Pons (tissue), 1 donor: ENCODE data around the gene SLC19A1.
A peak's percentile ranks its signal among the peaks of the same experiment; 100 is the strongest.

ENCODE experiments used
- DNase-seq: peaks from one replicate; pipeline ENCODE4 v3.0.0-alpha.2; 2016; ENCODE audit warnings: low spot score

Gene SLC19A1

GRCh38 chr21:45465611-45466329 lies 76.5 kb downstream of the SLC19A1 start:
- no peak for DNase-seq

- no peak for DNase-seq
Measured at GRCh38 chr21:45465105-45465504, 77.1 kb downstream of the SLC19A1 start.

- DNase-seq: no peak
Measured at GRCh38 chr21:45464309-45464708, 77.9 kb downstream of the SLC19A1 start.

- DNase-seq: no peak
Measured at GRCh38 chr21:45463871-45464270, 78.4 kb downstream of the SLC19A1 start.

- no peak for DNase-seq
Measured at GRCh38 chr21:45461806-45462341, 80.4 kb downstream of the SLC19A1 start.

- no peak for DNase-seq
Measured at GRCh38 chr21:45461369-45461750, 80.9 kb downstream of the SLC19A1 start.

GRCh38 chr21:45460611-45461368 lies 81.5 kb downstream of the SLC19A1 start:
- no peak for DNase-seq

GRCh38 chr21:45460011-45460565 lies 82.2 kb downstream of the SLC19A1 start:
- DNase-seq: no peak

GRCh38 chr21:45459171-45460010 lies 82.8 kb downstream of the SLC19A1 start:
- DNase-seq: no peak

GRCh38 chr21:45458281-45459170 lies 83.7 kb downstream of the SLC19A1 start:
- DNase-seq: no peak

GRCh38 chr21:45457832-45458172 lies 84.4 kb downstream of the SLC19A1 start:
- DNase-seq: no peak

- no peak for DNase-seq
Measured at GRCh38 chr21:45457161-45457831, 84.9 kb downstream of the SLC19A1 start.

- DNase-seq: no peak
Measured at GRCh38 chr21:45456584-45457160, 85.6 kb downstream of the SLC19A1 start.

GRCh38 chr21:45455674-45456583 lies 86.3 kb downstream of the SLC19A1 start:
- no peak for DNase-seq

GRCh38 chr21:45454926-45455673 lies 87.1 kb downstream of the SLC19A1 start:
- peak; percentile 55 for DNase-seq

- no peak for DNase-seq
Measured at GRCh38 chr21:45454060-45454925, 87.9 kb downstream of the SLC19A1 start.

- DNase-seq: no peak
Measured at GRCh38 chr21:45453308-45453950, 88.8 kb downstream of the SLC19A1 start.
